SH-SY5Y (cell line): ENCODE results near the gene CAPN1.

ENCODE experiments used
- GATA2 ChIP-seq: IDR thresholded peaks from 2 replicates; pipeline ENCODE4 v1.6.1; 2011; ENCODE audit warnings: mild to moderate bottlenecking, low read depth, low read length
- GATA3 ChIP-seq: IDR thresholded peaks from 2 replicates; pipeline ENCODE4 v1.6.1; 2011; ENCODE audit warnings: low read depth, mild to moderate bottlenecking, low read length, moderate library complexity

DNA sequence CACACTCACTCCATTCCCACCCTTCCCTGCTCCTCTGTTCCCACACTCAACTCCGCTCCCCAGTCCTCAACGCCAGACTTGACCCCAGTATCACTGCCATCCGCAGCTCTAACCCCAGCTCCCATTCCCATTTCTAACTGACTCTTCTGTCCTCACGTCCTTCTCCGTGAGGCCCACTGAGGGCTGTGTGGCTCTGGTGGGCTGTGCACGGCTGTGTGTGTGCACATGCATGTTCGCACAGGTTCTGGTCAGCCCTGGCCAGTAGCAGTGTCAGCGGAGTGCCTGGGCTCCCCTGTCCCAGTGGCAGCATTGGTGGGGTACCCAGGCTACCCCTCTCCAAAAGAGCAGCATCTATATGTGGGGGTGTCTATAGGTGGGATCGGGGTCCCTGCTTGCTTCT, 5.0 kb downstream of the CAPN1 start:
- TF ChIP-seq GATA3: no peak
- TF ChIP-seq GATA2: no peak
